ENCODE data around the gene SMAD6.

The SMAD6 gene

GRCh38 chr15:66729331-66729951 lies 27.4 kb downstream of the SMAD6 start:
- TF ChIP-seq MAX (IDR thresholded peaks at IDR 0.05; ENCODE audit: low read depth, low read length) (no peak), CTCF (IDR thresholded peaks at IDR 0.05; ENCODE audit: low read depth, low read length) (no peak), POLR2A (IDR thresholded peaks at IDR 0.05; ENCODE audit: extremely low read depth, insufficient read length) (no peak), MYC (IDR thresholded peaks at IDR 0.05; ENCODE audit: low read depth, low read length) (no peak)
- no peak overlapping the region for H3K4me3 ChIP-seq (ENCODE audit: low read depth, low read length)
- no peak for DNase-seq (ENCODE audit: low read depth)

- DNase-seq (ENCODE audit: low read depth) = no peak
- TF ChIP-seq CTCF (IDR thresholded peaks at IDR 0.05; ENCODE audit: low read depth, low read length) (no peak), MAX (IDR thresholded peaks at IDR 0.05; ENCODE audit: low read depth, low read length) (no peak), MYC (IDR thresholded peaks at IDR 0.05; ENCODE audit: low read depth, low read length) (no peak), POLR2A (IDR thresholded peaks at IDR 0.05; ENCODE audit: extremely low read depth, insufficient read length) (no peak)
- no peak overlapping the region for H3K4me3 ChIP-seq (ENCODE audit: low read depth, low read length)
Observed at GRCh38 chr15:66730168-66731021, 28.4 kb downstream of the SMAD6 start.

GRCh38 chr15:66733976-66734375 lies 31.9 kb downstream of the SMAD6 start:
- no peak overlapping the region for H3K4me3 ChIP-seq (ENCODE audit: low read depth, low read length)
- DNase-seq (ENCODE audit: low read depth) = no peak
- TF ChIP-seq MYC (IDR thresholded peaks at IDR 0.05; ENCODE audit: low read depth, low read length) = no peak
- TF ChIP-seq MAX (IDR thresholded peaks at IDR 0.05; ENCODE audit: low read depth, low read length) = no peak
- no peak for TF ChIP-seq POLR2A (IDR thresholded peaks at IDR 0.05; ENCODE audit: extremely low read depth, insufficient read length)
- TF ChIP-seq CTCF (IDR thresholded peaks at IDR 0.05; ENCODE audit: low read depth, low read length) = no peak

- no peak overlapping the region for H3K4me3 ChIP-seq (ENCODE audit: low read depth, low read length)
- TF ChIP-seq MAX (IDR thresholded peaks at IDR 0.05; ENCODE audit: low read depth, low read length) (no peak), CTCF (IDR thresholded peaks at IDR 0.05; ENCODE audit: low read depth, low read length) (no peak), MYC (IDR thresholded peaks at IDR 0.05; ENCODE audit: low read depth, low read length) (no peak), POLR2A (IDR thresholded peaks at IDR 0.05; ENCODE audit: extremely low read depth, insufficient read length) (no peak)
- DNase-seq (ENCODE audit: low read depth) = no peak
Observed at GRCh38 chr15:66734961-66735908, 33.2 kb downstream of the SMAD6 start.

GRCh38 chr15:66735909-66736305 lies 33.9 kb downstream of the SMAD6 start:
- no peak for DNase-seq (ENCODE audit: low read depth)
- TF ChIP-seq POLR2A (IDR thresholded peaks at IDR 0.05; ENCODE audit: extremely low read depth, insufficient read length) (no peak), MAX (IDR thresholded peaks at IDR 0.05; ENCODE audit: low read depth, low read length) (no peak), CTCF (IDR thresholded peaks at IDR 0.05; ENCODE audit: low read depth, low read length) (no peak), MYC (IDR thresholded peaks at IDR 0.05; ENCODE audit: low read depth, low read length) (no peak)
- no peak overlapping the region for H3K4me3 ChIP-seq (ENCODE audit: low read depth, low read length)
